Brain pericyte (primary cell): Measurements from ENCODE around the gene ACIN1.

Source experiments
- DNase-seq: peaks from one replicate; pipeline ENCODE4 v3.0.0-alpha.2; 2012; ENCODE audit warnings: low read depth, low spot score

The ACIN1 gene

DNA sequence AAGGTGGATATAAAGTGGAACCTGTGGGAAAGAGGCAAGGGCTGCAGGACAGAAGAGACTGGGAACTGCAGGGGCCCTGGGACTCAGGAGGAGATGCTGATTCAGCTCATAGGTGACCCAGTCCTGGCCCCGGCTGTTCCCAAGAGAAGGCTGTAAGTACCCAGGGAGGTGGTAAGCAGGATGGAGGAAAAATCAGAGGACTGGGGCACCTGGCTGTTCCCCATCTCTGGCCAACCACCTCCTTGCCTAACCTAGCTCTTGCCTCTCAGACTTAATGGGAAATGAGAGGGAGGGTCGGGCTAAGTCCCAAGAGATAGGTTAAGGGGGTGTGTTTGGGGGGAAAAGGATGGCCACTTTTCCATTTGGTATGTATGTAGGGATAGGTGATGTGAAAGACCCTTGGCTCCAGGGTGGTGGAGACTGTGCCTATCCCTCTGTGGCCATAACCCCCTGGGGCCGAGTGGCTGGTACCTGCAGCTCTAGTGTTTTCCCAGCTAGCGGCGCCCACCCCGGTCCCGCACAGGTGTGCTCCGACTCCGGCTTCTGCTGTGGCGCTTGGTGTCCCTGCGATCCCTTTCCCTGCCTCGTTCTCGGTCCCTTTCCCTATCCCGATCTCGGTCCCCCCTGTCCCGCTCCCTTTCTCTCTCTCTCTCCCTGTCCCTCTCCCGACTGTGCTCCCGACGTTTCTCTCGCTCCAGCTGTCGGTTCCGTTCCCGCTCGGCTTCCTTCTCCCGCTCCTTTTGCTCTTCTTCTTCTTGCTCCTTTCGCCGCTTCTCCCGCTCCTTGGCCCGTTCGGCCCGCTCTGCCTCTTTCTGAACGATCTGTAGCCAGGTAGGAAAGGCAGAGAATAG, 36.1 kb downstream of the ACIN1 start:
- no peak for DNase-seq

- DNase-seq: peak; percentile 63
Observed at GRCh38 chr14:23057757-23058653, 36.9 kb downstream of the ACIN1 start.

GRCh38 chr14:23056956-23057756, 37.8 kb downstream of the ACIN1 start, which contains the start of gene CDH24:
CDH24 (minus strand) TSS chr14:23057520; CDS start chr14:23055733, 1,787 bp downstream.
- no peak for DNase-seq

- DNase-seq: no peak
Observed at GRCh38 chr14:23056145-23056955, 38.6 kb downstream of the ACIN1 start.

DNA sequence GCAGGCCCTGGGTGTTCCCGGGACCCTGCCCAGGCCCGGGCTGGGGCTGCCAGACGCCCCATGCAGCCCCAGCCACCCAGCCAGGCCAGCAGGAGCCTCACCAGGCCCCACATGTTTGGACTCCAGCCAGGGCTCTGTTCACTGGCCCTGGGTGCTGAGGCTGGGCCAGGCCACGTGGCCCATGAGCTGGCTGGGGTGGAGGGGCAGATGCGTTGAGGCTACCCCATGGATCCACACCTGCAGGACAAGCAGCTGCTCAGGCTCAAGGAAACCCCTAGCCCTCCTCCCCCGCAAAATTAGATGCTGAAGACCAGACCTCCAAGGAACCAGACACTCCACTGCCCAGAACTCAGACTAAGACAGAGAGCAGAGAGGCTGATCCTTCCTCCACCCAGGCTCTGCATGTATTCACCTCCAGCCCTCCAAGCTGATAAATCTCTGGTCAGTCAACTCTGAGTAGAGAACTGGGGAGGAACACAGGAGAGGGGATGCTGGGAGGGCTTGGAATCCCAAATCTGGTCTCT, 39.3 kb downstream of the ACIN1 start:
- DNase-seq: no peak

GRCh38 chr14:23055147-23055550, 39.8 kb downstream of the ACIN1 start:
- DNase-seq: no peak

GRCh38 chr14:23054000-23054811, 40.7 kb downstream of the ACIN1 start:
- DNase-seq: no peak

- no peak for DNase-seq
Observed at GRCh38 chr14:23053426-23053825, 41.5 kb downstream of the ACIN1 start.

DNA sequence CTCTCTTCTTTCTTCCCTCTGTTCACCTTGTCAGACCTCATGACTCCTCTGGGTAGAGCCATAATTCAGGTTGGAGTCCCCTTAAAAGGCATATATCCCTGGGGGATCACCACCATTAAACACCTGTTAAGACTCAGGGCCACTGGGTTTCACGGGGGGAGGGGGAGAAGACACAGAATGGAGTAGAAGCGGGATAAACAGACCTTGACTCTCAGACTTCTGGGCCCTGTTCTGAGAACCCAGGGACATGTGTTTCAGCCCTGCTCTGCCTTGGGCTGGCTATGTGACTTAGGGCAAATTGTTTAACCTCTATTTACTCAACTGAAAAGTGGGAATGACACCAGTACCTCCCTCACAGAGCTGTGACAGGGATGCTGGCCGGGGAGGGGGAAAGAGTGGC, 42.3 kb downstream of the ACIN1 start:
- no peak for DNase-seq

DNA sequence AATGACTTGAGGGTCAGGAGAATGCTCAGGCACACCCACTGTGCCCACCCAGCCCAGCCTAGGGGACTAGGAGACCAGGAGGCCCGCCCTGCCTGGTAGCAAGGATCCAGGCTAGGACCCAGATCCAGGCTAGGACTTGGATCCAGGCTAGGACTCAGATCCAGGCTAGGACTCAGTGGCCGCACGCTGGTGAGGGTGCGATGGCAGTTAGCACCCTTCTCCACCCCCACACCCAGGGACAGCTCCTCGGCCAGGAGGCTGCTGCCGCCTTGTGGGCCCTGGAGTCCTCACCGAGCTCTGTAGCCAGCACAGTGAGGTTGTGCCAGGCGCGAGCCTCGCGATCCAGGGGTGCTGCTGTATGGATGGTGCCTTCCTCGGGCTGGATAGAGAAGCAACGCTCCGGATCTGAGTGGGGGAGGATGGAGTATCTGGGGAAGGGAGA, 42.7 kb downstream of the ACIN1 start:
- no peak for DNase-seq

DNA sequence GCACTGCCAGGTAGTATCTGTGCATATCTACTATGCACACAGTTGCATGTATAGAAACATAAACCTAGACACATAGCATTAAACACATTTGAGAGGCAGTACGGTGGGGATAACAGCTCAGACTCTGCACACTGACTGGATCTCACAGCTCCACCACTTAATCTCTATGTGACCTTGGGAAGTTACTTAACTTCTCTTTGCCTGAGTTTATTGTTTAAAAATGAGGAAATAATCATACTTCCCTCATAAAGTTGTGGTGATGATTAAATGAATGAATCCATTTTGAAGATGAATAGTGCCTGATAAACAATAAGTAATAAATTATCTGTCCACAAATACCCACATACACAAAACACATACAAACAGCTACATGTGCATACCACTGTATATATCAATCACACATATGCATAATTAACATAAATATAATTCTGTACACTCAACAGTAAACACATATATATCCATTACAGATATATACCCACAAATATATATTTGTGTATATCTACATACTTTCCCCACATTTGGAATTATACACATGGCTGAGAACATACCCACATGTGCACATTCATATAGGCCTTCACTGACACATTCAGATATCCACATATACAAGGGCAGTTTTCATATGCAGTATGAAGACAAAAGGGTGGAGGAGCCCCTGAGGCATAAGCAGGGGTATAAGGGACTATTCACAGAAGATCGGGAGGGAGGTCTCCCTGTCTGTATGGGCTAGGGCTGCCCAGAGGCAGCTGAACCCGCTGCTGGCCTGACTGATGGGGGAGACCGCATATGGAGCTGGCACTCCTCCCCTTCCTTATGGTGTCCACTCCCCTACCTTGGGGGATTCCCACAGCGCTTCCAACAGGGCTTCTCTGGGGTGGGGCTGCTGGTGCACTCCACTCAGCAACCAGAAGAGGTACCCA, 43.5 kb downstream of the ACIN1 start:
- DNase-seq: no peak

- DNase-seq: no peak
Observed at GRCh38 chr14:23049011-23049410, 45.9 kb downstream of the ACIN1 start.

- no peak for DNase-seq
Observed at GRCh38 chr14:23047751-23048693, 46.9 kb downstream of the ACIN1 start.

GRCh38 chr14:23047034-23047634, 47.8 kb downstream of the ACIN1 start:
- no peak for DNase-seq

- DNase-seq: no peak
Observed at GRCh38 chr14:23045419-23046357, 49.2 kb downstream of the ACIN1 start.

- no peak for DNase-seq
Observed at GRCh38 chr14:23044840-23045239, 50.1 kb downstream of the ACIN1 start.
